Measurements from ENCODE around the gene ASCC2.

The ASCC2 gene

GRCh38 chr22:29837741-29838598 is at the start of gene ASCC2:
ASCC2 (minus strand) TSS chr22:29838274; CDS start chr22:29832325, 5,949 bp downstream.
- H3K4me3 ChIP-seq (ENCODE audit: control insufficient read depth, low read depth, low read length): peak within 1 kb of the TSS; percentile 89
- peak; percentile 61 for DNase-seq (ENCODE audit: low read depth)
- no peak for TF ChIP-seq CTCF (IDR thresholded peaks at IDR 0.05; ENCODE audit: control insufficient read depth, insufficient read depth, low read depth, low read length, missing control alignments)

GRCh38 chr22:29887358-29887757 is 49.3 kb upstream of the ASCC2 start:
- no peak for TF ChIP-seq CTCF (IDR thresholded peaks at IDR 0.05; ENCODE audit: control insufficient read depth, insufficient read depth, low read depth, low read length, missing control alignments)
- no peak overlapping the region for H3K4me3 ChIP-seq (ENCODE audit: control insufficient read depth, low read depth, low read length)
- no peak for DNase-seq (ENCODE audit: low read depth)

- H3K4me3 ChIP-seq (ENCODE audit: control insufficient read depth, low read depth, low read length): no peak overlapping the region
- no peak for TF ChIP-seq CTCF (IDR thresholded peaks at IDR 0.05; ENCODE audit: control insufficient read depth, insufficient read depth, low read depth, low read length, missing control alignments)
- no peak for DNase-seq (ENCODE audit: low read depth)
Measured at GRCh38 chr22:29886596-29886995, 48.5 kb upstream of the ASCC2 start.

GRCh38 chr22:29885610-29886009 is 47.5 kb upstream of the ASCC2 start:
- no peak for TF ChIP-seq CTCF (IDR thresholded peaks at IDR 0.05; ENCODE audit: control insufficient read depth, insufficient read depth, low read depth, low read length, missing control alignments)
- DNase-seq (ENCODE audit: low read depth): no peak
- no peak overlapping the region for H3K4me3 ChIP-seq (ENCODE audit: control insufficient read depth, low read depth, low read length)

- peak overlapping the region; percentile 89 for H3K4me3 ChIP-seq (ENCODE audit: control insufficient read depth, low read depth, low read length)
- no peak for TF ChIP-seq CTCF (IDR thresholded peaks at IDR 0.05; ENCODE audit: control insufficient read depth, insufficient read depth, low read depth, low read length, missing control alignments)
- DNase-seq (ENCODE audit: low read depth): no peak
Measured at GRCh38 chr22:29883775-29884097, 45.7 kb upstream of the ASCC2 start.

- DNase-seq (ENCODE audit: low read depth): peak; percentile 35
- TF ChIP-seq CTCF (IDR thresholded peaks at IDR 0.05; ENCODE audit: control insufficient read depth, insufficient read depth, low read depth, low read length, missing control alignments): peak; percentile 16
Measured at GRCh38 chr22:29883045-29883774, 45.1 kb upstream of the ASCC2 start, which contains the start of gene MTMR3. MTMR3 (plus strand) TSS chr22:29883174; CDS start chr22:29971060, 87,886 bp downstream.

More at GRCh38 chr22:29883045-29883774, 45.1 kb upstream of the ASCC2 start, which contains the start of gene MTMR3:
- peak within 1 kb of the TSS; percentile 89 for H3K4me3 ChIP-seq (ENCODE audit: control insufficient read depth, low read depth, low read length)

All from AG09309 (cell line).